HepG2 (cell line): Measurements from ENCODE around the gene SKIDA1. TPM values are rescaled to one million over a fixed set of nuclear protein-coding genes. Genes with fewer than 3 reads are reported as not detected.

Source experiments
- CREM ChIP-seq, 2 experiments: sonication (generic) in 1 of 2; formaldehyde crosslinking in 1 of 2; IDR thresholded peaks; 2 replicates each; pipeline versions ENCODE4 v1.4.0 to v1.6.1; 2016 to 2020; ENCODE audit warnings: antibody characterized with exemption in 1 of 2, mild to moderate bottlenecking in 1 of 2, missing genetic modification reagents in 1 of 2
- DPF2 ChIP-seq: sonication (generic); formaldehyde crosslinking; IDR thresholded peaks from 2 replicates; pipeline ENCODE4 v1.4.0; 2020; ENCODE audit warnings: mild to moderate bottlenecking, low read depth, missing genetic modification reagents, borderline replicate concordance
- DR1 ChIP-seq: sonication (generic); formaldehyde crosslinking; IDR thresholded peaks from 2 replicates; pipeline ENCODE4 v1.8.0; 2021; ENCODE audit warnings: mild to moderate bottlenecking, missing genetic modification reagents, inconsistent platforms
- FOXO1 ChIP-seq: sonication (generic); formaldehyde crosslinking; IDR thresholded peaks from 2 replicates; pipeline ENCODE4 v1.4.0; 2020; ENCODE audit warnings: missing genetic modification reagents
- HCFC1 ChIP-seq: fragments of 150-350 bp; IDR thresholded peaks from 2 replicates; pipeline ENCODE4 v1.6.1; 2014; ENCODE audit warnings: low read depth, low read length
- HDAC1 ChIP-seq: sonication (generic); formaldehyde crosslinking; IDR thresholded peaks from 2 replicates; pipeline ENCODE4 v1.5.1; 2020; ENCODE audit warnings: mild to moderate bottlenecking, missing genetic modification reagents
- HNRNPUL1 ChIP-seq: fragments of 200-400 bp; formaldehyde crosslinking; IDR thresholded peaks from 2 replicates; pipeline ENCODE4 v1.6.1; 2017; ENCODE audit warnings: low read depth, mild to moderate bottlenecking, low read length, moderate library complexity
- IRF1 ChIP-seq: sonication (generic); formaldehyde crosslinking; IDR thresholded peaks from 2 replicates; pipeline ENCODE4 v1.4.0; 2020; ENCODE audit warnings: low read depth, mild to moderate bottlenecking, missing genetic modification reagents
- ISL2 ChIP-seq: sonication (generic); formaldehyde crosslinking; IDR thresholded peaks from 2 replicates; pipeline ENCODE4 v1.5.0; 2020; ENCODE audit warnings: missing genetic modification reagents
- NFKBIZ ChIP-seq: IDR thresholded peaks from 2 replicates; pipeline ENCODE4 v1.6.1; 2018; ENCODE audit warnings: missing genetic modification reagents, missing compliant biosample characterization
- NR2C2 ChIP-seq: sonication (generic); formaldehyde crosslinking; IDR thresholded peaks from 2 replicates; pipeline ENCODE4 v1.4.0; 2020; ENCODE audit warnings: missing genetic modification reagents, mild to moderate bottlenecking, moderate library complexity, borderline replicate concordance
- POGZ ChIP-seq: sonication (generic); formaldehyde crosslinking; IDR thresholded peaks from 2 replicates; pipeline ENCODE4 v1.4.0; 2020; ENCODE audit warnings: mild to moderate bottlenecking, missing genetic modification reagents
- RARG ChIP-seq: sonication (generic); formaldehyde crosslinking; IDR thresholded peaks from 2 replicates; pipeline ENCODE4 v1.4.0; 2020; ENCODE audit warnings: low read depth, mild to moderate bottlenecking, missing genetic modification reagents
- SMYD3 ChIP-seq: sonication (generic); formaldehyde crosslinking; IDR thresholded peaks from 2 replicates; pipeline ENCODE4 v1.8.1; 2023; ENCODE audit warnings: mild to moderate bottlenecking, missing genetic modification reagents
- SRSF4 ChIP-seq: fragments of 200-400 bp; formaldehyde crosslinking; IDR thresholded peaks from one replicate; pipeline ENCODE4 v1.6.1; 2018; ENCODE audit warnings: mild to moderate bottlenecking, low read depth, low read length, moderate library complexity; ENCODE audit not compliant: poor library complexity, severe bottlenecking
- TMF1 ChIP-seq: sonication (generic); formaldehyde crosslinking; IDR thresholded peaks from 2 replicates; pipeline ENCODE4 v1.8.1; 2022; ENCODE audit warnings: low read depth, missing genetic modification reagents
- XRCC5 ChIP-seq: fragments of 200-400 bp; formaldehyde crosslinking; optimal IDR thresholded peaks from 2 replicates; pipeline ENCODE3; 2017; ENCODE audit warnings: mild to moderate bottlenecking, low read length
- ZBTB3 ChIP-seq: sonication (generic); formaldehyde crosslinking; IDR thresholded peaks from 2 replicates; pipeline ENCODE4 v1.4.0; 2020; ENCODE audit warnings: low read depth, mild to moderate bottlenecking, moderate library complexity, missing genetic modification reagents, borderline replicate concordance
- ZBTB7B ChIP-seq: sonication (generic); formaldehyde crosslinking; IDR thresholded peaks from 2 replicates; pipeline ENCODE4 v1.4.0; 2020; ENCODE audit warnings: missing genetic modification reagents
- ZIK1 ChIP-seq: sonication (generic); formaldehyde crosslinking; IDR thresholded peaks from 2 replicates; pipeline ENCODE4 v1.5.0; 2020; ENCODE audit warnings: mild to moderate bottlenecking, low read depth, missing genetic modification reagents, borderline replicate concordance
- ZNF282 ChIP-seq: fragments of 450-650 bp; IDR thresholded peaks from 2 replicates; pipeline ENCODE4 v1.6.1; 2018; ENCODE audit not compliant: partially characterized antibody
- ZNF335 ChIP-seq: sonication (generic); formaldehyde crosslinking; IDR thresholded peaks from 2 replicates; pipeline ENCODE4 v1.4.0; 2020; ENCODE audit warnings: missing genetic modification reagents
- ZNF737 ChIP-seq: sonication (generic); formaldehyde crosslinking; IDR thresholded peaks from 2 replicates; pipeline ENCODE4 v1.5.0; 2020; ENCODE audit warnings: missing genetic modification reagents, mild to moderate bottlenecking, borderline replicate concordance
- polyA plus RNA-seq, 8 experiments: library from polyadenylated mRNA; depleted of rRNA in 3 of 8; stranded (reverse) in 7 of 8; unstranded in 1 of 8; fragments of >200 nt; fragmentation: Illumina TruSeq in 4 of 8; extraction: Trizol in 4 of 8; gene quantifications; 2 replicates each; pipeline versions ENCODE4 v1.2.1 to v1.2.3, GENCODE V29; 2011 to 2016; ENCODE audit warnings: low read depth in 4 of 8, missing spikeins in 1 of 8, mixed read lengths in 1 of 8; ENCODE audit not compliant: insufficient read depth in 1 of 8
- total RNA-seq, 5 experiments: library from RNA; depleted of rRNA; stranded (reverse); fragments of >200 nt; fragmentation: Illumina TruSeq; extraction: Trizol; gene quantifications; 2 replicates each; pipeline ENCODE4 v1.2.3, GENCODE V29; 2016; ENCODE audit warnings: low read depth in 1 of 5
- TF ChIP-seq, protein P1 (sequence below): sonication (generic); formaldehyde crosslinking; IDR thresholded peaks from 2 replicates; pipeline ENCODE4; 2020; ENCODE audit warnings: missing genetic modification reagents, mild to moderate bottlenecking, borderline replicate concordance
- TF ChIP-seq, protein P2 (sequence below): sonication (generic); formaldehyde crosslinking; IDR thresholded peaks from 2 replicates; pipeline ENCODE4 v1.8.0; 2022; ENCODE audit warnings: missing genetic modification reagents, low read depth, mild to moderate bottlenecking, borderline replicate concordance
- TF ChIP-seq, protein P3 (sequence below): sonication (generic); formaldehyde crosslinking; IDR thresholded peaks from 2 replicates; pipeline ENCODE4 v1.5.0; 2020; ENCODE audit warnings: missing genetic modification reagents, mild to moderate bottlenecking, borderline replicate concordance
- TF ChIP-seq, protein P4 (sequence below): sonication (generic); formaldehyde crosslinking; IDR thresholded peaks from 2 replicates; pipeline ENCODE4 v1.4.0; 2020; ENCODE audit warnings: mild to moderate bottlenecking, low read depth, missing genetic modification reagents

Gene SKIDA1
- total and polyA plus RNA-seq, 2 of the 13 experiments (the other 11 are each of a cell fraction or from before 2014, with no cell fraction given): 0.73 to 1.5 TPM

DNA sequence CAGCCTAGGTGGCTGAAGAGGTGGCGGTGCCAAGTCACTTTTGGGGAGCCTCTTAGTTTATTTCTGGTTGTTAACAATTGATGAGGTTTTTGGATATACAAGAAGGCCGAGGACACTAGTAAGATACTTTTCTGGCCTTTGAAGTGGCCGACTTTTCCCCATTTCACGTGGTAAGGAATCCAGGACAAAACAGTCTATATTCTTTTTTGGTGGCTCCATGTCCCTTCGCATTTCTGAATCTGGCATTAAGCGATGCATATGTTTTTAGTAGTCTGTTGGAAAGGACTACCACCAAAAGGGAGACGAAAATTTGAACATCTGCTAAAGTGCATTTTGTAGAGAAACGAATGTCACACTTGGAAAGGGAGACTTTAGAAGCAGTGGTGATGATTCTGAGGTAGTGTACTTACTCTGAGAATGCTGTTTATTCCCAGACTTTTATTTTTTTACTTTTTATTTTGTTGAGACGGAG lies 10.0 kb upstream of the SKIDA1 start (continued):
- TF ChIP-seq DPF2 (CRISPR knock-in tag) (no peak), HCFC1 (no peak), RARG (no peak), ISL2 (CRISPR knock-in tag) (no peak), ZNF282 (no peak), ZBTB3 (CRISPR knock-in tag) (no peak), ZNF335 (CRISPR knock-in tag) (no peak), CREM (IDR thresholded peaks at IDR 0.05) (no peak), CREM (CRISPR knock-in tag; IDR thresholded peaks at IDR 0.05) (no peak), XRCC5 (no peak), POGZ (CRISPR knock-in tag) (no peak), DR1 (CRISPR knock-in tag) (no peak), SMYD3 (0 out of 2 replicates have a peak, but pooled peaks have one; percentile 27), TMF1 (no peak), FOXO1 (CRISPR knock-in tag) (no peak), ZBTB7B (no peak), NFKBIZ (CRISPR knock-in tag) (no peak), SRSF4 (no peak), ZIK1 (CRISPR knock-in tag) (no peak), NR2C2 (CRISPR knock-in tag) (no peak), HNRNPUL1 (no peak), IRF1 (CRISPR knock-in tag) (no peak), ZNF737 (CRISPR knock-in tag) (no peak), HDAC1 (CRISPR knock-in tag) (no peak)
- TF ChIP-seq, protein P1, sequence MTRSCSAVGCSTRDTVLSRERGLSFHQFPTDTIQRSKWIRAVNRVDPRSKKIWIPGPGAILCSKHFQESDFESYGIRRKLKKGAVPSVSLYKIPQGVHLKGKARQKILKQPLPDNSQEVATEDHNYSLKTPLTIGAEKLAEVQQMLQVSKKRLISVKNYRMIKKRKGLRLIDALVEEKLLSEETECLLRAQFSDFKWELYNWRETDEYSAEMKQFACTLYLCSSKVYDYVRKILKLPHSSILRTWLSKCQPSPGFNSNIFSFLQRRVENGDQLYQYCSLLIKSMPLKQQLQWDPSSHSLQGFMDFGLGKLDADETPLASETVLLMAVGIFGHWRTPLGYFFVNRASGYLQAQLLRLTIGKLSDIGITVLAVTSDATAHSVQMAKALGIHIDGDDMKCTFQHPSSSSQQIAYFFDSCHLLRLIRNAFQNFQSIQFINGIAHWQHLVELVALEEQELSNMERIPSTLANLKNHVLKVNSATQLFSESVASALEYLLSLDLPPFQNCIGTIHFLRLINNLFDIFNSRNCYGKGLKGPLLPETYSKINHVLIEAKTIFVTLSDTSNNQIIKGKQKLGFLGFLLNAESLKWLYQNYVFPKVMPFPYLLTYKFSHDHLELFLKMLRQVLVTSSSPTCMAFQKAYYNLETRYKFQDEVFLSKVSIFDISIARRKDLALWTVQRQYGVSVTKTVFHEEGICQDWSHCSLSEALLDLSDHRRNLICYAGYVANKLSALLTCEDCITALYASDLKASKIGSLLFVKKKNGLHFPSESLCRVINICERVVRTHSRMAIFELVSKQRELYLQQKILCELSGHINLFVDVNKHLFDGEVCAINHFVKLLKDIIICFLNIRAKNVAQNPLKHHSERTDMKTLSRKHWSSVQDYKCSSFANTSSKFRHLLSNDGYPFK: no peak
- TF ChIP-seq, protein P2, sequence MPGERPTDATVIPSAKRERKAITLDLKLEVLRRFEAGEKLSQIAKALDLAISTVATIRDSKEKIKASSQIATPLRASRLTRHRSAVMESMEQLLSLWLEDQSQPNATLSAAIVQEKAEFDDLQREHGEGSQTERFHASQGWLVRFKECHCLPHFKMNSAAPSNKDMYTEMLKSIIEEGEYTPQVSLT: 0 out of 2 replicates have a peak, but pooled peaks have one; percentile 57
- TF ChIP-seq, protein P3, sequence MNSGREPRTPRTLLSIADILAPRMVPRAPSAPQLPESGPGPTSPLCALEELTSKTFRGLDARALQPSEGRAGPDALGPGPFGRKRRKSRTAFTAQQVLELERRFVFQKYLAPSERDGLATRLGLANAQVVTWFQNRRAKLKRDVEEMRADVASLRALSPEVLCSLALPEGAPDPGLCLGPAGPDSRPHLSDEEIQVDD: no peak
- TF ChIP-seq, protein P4, sequence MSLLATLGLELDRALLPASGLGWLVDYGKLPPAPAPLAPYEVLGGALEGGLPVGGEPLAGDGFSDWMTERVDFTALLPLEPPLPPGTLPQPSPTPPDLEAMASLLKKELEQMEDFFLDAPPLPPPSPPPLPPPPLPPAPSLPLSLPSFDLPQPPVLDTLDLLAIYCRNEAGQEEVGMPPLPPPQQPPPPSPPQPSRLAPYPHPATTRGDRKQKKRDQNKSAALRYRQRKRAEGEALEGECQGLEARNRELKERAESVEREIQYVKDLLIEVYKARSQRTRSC: no peak
